GM08714 (cell line): ENCODE measurements around the gene BRD3.
A peak's percentile ranks its signal among the peaks of the same experiment; 100 is the strongest.
"Not testable (repeated sequence)": the region's sequence is repeated elsewhere in the genome, so short reads cannot be mapped to it uniquely, and the experiment has no call there.

ENCODE experiments used
- H3K4me3 ChIP-seq: fragments of 200-500 bp; sonication (Bioruptor generic); 2 replicates; pipeline ENCODE4 v1.5.1; 2014; ENCODE audit warnings: mild to moderate bottlenecking, low read length, inconsistent platforms
- ZNF274 ChIP-seq: IDR thresholded peaks from 2 replicates; pipeline ENCODE4 v1.6.1; 2012; ENCODE audit warnings: mild to moderate bottlenecking, low read depth, low read length

Gene BRD3

GRCh38 chr9:134067904-134068743, at the start of gene BRD3:
Gene BRD3, minus strand, starts transcription at chr9:134068026. Its CDS starts 14,549 bp downstream, at chr9:134053477.
- H3K4me3 ChIP-seq, result peak within 1 kb of the TSS; percentile 88
- no peak for TF ChIP-seq ZNF274

GRCh38 chr9:134112561-134112960, 44.7 kb upstream of the BRD3 start:
- TF ChIP-seq ZNF274, result no peak
- no peak overlapping the region for H3K4me3 ChIP-seq

- no peak overlapping the region for H3K4me3 ChIP-seq
- no peak for TF ChIP-seq ZNF274
Measured at GRCh38 chr9:134111064-134111463, 43.2 kb upstream of the BRD3 start.

DNA sequence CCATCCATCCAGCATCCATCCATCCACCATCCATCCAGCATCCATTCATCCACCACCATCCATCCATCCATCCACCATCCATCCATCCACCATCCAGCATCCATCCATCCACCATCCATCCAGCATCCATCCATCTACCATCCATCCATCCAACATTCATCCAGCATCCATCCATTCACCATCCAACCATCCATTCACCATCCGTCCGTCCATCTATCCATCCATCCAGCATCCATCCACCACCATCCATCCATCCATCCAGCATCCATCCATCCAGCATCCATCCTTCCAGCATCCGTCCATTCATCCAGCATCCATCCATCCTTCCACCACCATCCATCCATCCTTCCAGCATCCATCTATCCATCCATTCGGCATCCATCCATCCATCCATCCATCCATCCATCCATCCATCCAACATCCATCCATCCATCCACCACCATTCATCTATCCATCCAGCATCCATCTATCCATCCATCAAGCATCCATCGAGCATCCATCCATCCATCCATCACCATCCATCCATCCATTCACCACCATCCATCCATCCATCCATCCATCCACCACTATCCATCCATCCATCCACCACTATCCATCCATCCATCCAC, 35.7 kb upstream of the BRD3 start:
- no peak overlapping the region for H3K4me3 ChIP-seq
- TF ChIP-seq ZNF274, result no peak

DNA sequence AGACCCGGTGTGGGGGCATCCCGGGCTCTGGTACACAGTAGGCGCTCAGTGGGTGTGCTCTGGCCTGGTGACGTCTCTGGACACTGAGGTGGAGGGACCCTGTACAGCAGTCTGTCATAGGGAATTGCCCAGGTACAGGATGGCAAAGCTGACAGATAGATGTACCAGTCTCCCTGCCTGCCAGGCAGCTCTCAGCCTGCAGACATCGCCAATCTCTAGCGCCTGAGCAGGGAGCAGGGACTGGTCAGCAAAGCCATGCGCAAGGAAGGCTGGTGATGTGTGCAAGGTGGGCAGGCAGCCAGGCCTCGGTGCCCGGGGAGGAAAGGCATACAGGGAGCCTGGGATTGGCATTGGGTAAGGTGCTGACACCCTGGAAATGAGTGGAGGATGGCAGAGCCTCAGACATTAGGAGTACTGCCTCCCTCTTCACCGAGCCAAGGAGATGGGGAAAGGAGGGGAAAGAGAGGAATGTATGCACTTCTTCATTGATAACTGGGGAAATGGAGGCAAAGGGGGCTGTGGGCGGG, 33.9 kb upstream of the BRD3 start:
- TF ChIP-seq ZNF274, result no peak
- no peak overlapping the region for H3K4me3 ChIP-seq

DNA sequence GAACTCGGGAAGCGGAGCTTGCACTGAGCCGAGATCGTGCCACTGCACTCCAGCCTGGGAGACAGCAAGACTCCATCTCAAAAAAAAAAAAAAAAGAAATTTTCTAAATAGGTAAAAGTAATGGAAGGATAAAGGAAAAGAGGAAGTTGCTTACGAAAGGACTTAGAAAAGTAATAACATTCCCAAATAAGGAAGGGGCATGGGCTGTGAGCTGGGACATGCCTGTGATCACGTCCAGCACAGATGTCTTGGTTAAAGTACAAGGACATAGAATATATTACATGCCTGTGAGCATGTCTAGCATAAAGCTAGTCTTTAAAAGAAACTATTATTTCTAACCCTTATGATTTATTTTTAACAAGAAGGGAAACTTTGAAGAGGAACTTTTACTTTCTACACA, 33.3 kb upstream of the BRD3 start:
- H3K4me3 ChIP-seq, result not testable (repeated sequence)

- no peak for TF ChIP-seq ZNF274
Measured at GRCh38 chr9:134100040-134100439, 32.2 kb upstream of the BRD3 start.

DNA sequence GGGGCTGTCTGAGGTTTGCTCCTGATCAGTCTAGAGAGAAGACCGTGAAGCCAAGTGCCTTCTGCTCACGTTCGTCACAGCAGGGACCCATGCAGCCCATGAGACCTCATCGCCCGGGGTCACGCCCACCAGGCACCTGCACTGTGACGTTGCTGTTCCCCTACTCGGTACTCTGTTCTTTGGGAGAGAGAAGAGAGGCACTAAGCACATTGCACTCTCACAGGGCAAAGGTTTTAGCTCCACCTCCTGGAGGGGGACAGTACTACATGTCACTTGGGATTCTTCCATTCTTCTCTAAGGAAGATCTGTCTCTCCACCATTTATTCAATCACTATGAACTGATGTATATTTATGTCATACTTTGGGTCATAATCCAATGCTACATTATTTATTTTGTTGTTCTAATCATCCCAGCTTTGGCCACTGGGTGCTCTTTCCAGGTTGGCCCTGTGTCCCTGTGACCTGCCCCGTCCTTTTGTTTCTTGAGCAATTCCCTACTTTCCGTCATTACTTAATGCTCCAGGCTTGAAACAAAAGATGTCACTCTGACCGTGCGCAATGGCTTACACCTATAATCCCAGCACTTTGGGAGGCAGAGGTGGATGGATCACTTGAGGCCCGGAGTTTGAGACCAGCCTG, 31.4 kb upstream of the BRD3 start:
- H3K4me3 ChIP-seq, result no peak overlapping the region
- no peak for TF ChIP-seq ZNF274

More at GRCh38 chr9:134100040-134100439, 32.2 kb upstream of the BRD3 start:
- no peak overlapping the region for H3K4me3 ChIP-seq

DNA sequence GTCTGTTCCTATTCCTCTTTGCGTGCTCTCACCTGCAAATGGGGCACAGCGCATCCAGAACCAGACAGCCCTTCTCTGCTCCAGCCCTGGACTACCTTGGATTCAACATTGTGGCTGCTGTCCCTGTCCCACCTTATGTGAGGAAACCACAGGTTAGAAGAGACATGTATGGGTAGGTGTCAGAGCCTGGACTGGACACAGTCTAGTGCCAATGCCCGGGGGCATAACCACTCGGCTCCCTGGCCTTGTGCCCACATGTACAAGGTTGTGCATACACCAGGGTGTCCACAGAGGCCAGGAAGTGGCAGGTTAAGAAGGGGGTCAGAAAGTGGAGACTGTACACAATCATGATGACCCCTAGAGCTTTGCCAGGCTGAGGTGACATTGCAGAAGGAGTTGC, 22.1 kb upstream of the BRD3 start:
- no peak overlapping the region for H3K4me3 ChIP-seq
- TF ChIP-seq ZNF274, result no peak

DNA sequence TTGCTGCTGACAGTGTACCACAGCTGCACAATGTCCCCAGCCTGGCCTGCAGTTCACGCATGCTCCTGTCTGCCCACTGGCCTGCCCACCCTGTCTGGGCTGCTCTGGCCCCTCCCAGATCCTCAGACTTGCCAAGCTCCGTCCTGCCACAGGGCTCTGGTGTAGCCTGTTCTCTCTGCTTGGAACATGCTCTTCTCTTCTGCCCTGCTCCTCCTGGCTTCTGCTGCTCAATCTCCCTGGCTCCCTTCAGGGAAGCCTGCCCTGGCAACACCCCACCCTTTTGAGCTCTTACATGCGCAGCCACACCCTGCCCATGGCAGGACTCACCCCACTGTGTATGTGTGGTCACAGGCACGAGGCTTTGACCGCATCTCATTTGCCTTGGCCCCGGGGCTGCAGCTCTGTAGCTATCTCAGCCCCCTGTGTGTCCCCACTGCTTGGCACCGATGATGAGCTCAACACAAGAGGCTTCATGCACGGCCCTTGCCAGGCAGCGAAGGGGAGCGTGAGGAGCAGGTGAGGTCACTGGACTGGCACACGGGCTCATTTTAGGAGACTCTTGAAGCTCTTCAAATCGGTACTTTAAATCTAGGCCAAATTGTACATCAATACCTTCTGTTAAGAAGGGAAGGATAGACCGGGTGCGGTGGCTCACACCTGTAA, 20.4 kb upstream of the BRD3 start:
- no peak overlapping the region for H3K4me3 ChIP-seq
- no peak for TF ChIP-seq ZNF274

DNA sequence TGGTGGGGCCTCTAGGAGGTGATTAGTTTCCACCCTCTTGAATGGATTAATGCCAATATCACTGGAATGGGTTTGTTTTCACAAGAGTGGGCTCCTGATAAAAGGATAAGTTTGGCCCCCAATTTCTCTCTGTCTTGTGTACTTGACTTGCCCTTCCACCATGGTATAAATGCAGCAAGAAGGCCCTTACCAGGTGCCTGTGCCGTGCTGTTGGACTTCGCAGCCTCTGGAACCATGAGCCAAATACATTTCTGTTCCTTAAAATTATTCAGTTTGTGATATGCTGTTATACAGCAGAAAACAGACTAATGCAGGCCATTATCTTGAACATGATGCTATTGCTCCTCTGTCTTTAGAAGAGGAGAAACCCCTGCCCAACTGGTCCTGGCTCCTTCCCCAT, 17.8 kb upstream of the BRD3 start:
- H3K4me3 ChIP-seq, result no peak overlapping the region
- no peak for TF ChIP-seq ZNF274

DNA sequence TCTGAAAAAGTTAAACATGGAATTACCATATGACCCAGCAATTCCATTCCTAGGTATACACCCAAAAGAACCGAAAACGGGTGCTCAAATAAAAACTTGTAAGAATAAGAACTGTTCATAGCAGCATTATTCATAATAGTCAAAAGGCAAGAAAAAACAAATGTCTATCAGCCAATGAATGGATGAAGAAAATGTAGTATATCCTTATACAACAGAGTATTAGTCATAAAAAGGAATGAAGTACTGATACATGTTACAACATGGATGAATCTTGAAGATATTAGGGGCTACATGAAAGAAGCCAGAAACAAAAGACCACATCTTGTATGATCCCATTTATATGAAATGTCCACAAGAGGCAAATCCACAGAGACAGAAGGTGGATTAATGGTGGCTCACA, 15.6 kb upstream of the BRD3 start:
- no peak overlapping the region for H3K4me3 ChIP-seq
- TF ChIP-seq ZNF274, result no peak

- H3K4me3 ChIP-seq, result no peak overlapping the region
- TF ChIP-seq ZNF274, result no peak
Measured at GRCh38 chr9:134076644-134077043, 8.8 kb upstream of the BRD3 start.

DNA sequence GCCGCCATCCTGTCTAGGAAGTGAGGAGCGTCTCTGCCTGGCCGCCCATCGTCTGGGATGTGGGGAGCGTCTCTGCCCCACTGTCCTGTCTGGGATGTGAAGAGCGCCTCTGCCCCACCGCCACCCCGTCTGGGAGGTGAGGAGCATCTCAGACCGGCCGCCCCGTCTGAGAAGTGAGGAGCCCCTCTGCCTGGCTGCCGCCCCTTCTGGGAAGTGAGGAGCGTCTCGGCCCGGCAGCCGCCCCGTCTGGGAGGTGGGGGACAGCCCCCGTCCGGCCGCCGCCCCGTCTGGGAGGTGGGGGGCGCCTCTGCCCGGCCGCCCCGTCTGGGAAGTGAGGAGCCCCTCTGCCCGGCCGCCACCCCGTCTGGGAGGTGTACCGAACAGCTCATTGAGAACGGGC, 7.9 kb upstream of the BRD3 start:
- not testable (repeated sequence) for H3K4me3 ChIP-seq
